Adrenal gland (tissue), 5 donors: ENCODE measurements around the gene ALCAM.

Source experiments
- CTCF ChIP-seq, 6 experiments: fragments of 450-650 bp in 4 of 6; fragments of 200-600 bp in 2 of 6; sonication (generic) in 1 of 6; IDR thresholded peaks; 1 replicate in 5 of 6; 2 replicates in 1 of 6; pipeline versions ENCODE4 v1.5.1 to v1.8.0; 2016 to 2021; ENCODE audit warnings: antibody characterized with exemption in 6 of 6, mild to moderate bottlenecking in 2 of 6, moderate library complexity in 1 of 6
- POLR2A ChIP-seq, 2 donors: fragments of 450-650 bp; IDR thresholded peaks; one replicate each; pipeline ENCODE4 v1.6.1; 2017; ENCODE audit warnings: antibody characterized with exemption in 2 of 2, mild to moderate bottlenecking in 2 of 2, moderate library complexity in 1 of 2
- donor health status: DM: no; HTN: no; CAD: no.

- TF ChIP-seq CTCF (IDR thresholded peaks at IDR 0.05) (no peak), POLR2A (IDR thresholded peaks at IDR 0.05) (no peak)
These were observed 19.3 kb downstream of the ALCAM start for GRCh38 chr3:105385819-105386508.
